Measurements from ENCODE around the gene SEMA5A.

- TF ChIP-seq CTCF (IDR thresholded peaks at IDR 0.05): no peak
- TF ChIP-seq POLR2A (IDR thresholded peaks at IDR 0.05): no peak
Observed at GRCh38 chr5:9245071-9245470, 300.8 kb downstream of the SEMA5A start.
